NCI-H1105 treated with DMSO at 0.1 percent for 48 hours (cell line): Measurements from ENCODE around the gene TENM3.

ENCODE experiments used
- DNase-seq: peaks from one replicate; lab custom pipeline; 2025; lab: John Stamatoyannopoulos, UW

TENM3 gene

DNA sequence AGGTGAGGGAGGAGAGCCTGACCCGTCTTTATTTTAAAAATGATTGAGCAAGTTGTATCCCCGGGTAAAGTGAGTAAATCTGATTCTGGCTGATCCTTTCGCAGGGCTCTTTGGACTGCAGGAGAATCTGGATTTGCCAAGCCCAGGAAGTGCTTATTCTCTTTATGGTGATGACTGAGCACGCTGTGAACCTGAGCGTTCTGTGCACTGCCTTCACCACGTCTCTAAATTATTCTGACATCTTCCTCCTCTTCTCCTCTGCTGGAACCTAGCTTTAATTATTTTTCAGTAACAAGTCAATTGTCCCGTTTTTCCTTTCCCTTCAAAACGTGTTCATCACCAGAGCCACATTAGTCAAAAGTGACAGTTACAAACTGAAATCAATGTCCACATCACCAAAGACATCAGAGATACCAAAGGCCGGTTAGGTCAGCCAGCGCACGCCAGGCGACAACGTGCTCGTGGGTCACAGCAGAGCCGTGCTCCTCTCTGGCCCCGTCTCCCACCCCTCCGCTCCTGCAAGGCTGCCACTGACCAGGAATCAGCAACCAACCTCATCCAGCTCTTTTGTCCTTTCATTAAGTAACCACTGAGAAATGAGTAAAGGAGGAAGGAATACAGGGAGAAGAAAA is 599.7 kb downstream of the TENM3 start:
- DNase-seq = no peak

DNA sequence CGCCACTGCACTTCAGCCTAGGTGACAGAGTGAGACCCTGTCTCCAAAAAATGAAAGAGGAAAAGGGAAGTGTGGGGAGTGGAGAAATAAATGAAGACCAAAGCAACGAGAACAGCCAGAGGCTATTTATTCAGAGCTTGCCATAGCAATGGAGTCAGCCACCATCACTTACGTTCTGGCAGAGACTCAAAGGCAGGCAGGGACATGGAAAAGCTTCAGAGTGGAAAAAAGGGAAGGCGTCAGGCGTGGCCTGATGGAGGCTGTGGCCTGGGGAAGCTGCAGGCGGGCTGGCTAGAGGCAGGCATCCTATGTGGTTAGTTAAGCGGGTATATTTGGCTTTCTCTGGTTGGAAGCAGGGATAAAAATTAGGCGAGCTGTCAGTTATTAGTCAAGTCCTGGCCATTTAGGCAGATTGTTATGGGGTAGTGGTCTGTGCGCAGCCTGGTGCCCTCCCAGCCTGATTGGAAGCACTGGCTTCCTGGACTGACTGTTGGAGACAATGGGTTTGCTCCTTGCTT is 600.7 kb downstream of the TENM3 start:
- peak; percentile 0 for DNase-seq

DNA sequence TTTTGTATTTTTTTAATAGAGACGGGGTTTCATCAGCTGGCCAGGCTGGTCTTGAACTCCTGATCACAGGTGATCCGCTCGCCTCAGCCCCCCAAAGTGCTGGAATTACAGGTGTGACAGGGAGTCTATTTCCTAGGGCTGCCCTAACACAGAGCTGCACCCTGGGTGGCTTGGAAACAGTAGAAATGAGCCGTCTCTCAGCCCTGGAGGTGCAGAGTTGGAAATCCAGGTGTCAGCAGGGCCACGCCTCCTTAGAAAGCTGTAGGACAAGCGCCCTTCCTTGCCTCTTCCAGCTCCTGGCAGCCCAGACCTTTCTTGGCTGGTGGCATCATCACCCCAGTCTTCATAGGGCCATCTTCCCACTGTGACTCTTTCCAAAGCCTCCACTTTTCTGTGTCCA is 602.4 kb downstream of the TENM3 start:
- DNase-seq = no peak

DNA sequence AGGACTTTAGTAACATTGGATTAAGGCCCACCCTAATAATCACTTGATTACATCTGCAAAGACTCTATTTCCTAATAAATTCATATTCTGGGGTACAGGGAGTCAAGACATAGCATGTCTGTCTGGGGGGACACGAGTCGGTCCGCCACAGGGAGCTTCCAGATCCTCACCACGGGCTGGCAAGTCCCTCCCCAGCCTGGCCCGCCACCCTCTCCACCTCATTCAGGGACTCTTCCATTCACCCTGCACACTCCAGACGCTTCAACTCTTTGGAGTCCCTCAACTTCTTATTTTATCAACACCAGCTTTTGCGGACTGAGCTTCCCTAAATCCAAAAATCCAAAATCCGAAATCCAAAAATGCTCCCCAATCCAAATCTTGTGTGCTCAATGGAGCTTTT is 602.8 kb downstream of the TENM3 start:
- DNase-seq = no peak

DNA sequence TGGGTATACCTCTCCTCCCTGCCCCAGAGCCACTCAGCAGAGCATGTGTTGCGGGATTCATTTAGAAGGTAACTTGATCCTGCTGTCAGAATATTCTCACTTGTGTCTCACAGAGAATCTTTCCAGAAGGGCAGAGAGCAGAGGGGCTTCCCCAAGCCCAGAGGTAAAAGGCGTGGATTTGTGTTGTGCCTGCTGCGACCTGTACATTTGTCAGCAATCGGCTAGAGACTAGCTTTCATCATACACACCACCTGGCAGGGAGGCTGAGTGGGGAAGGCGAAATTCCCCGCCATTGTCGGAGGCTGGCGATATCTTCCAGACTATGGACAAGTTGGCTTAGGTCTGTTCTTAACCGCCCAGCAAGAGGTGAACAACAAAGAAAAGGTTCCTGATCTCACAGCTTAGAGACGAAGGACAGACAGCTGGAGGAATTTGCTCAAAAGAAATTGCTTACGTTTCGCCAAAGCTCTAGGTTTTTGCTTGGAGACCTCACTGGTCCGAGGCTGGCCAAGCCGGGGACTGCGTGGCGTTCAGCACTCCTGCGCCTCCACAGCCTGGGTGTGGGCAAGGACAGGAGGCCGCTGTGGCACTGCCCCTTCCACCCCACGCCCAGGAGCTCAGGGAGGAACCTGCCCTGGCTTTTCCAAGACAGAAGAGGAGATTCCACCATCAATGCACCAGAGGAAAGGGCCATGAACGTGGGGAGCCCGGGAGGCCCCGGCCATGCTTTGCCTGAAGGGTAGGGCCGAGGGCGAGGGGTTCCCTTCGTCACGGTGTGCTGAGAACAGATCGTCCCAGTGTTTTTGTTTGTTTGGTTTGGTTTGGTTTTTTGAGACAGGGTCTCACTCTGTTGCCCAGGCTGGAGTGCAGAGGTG is 604.6 kb downstream of the TENM3 start:
- DNase-seq = no peak

DNA sequence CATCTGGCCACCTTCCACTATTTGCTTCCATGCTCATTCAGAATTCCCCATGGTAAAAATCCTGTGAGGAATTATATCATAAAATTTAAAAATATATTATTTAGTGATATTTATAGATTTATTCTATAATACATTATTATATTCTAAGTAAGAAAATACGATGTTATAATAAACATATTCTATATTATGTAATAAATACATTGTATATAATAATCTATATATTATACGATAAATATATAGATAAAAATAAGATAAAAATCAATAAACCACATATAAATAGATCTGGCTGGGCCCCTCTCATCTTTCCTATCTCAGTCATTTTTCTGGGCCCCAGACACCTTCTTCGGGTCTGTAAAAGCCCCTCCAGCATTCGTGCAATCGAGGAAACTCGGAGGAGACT is 605.5 kb downstream of the TENM3 start:
- DNase-seq = no peak
